ENCODE results near the gene SSH2. TPM values are rescaled to one million over a fixed set of nuclear protein-coding genes. Genes with fewer than 3 reads are reported as not detected.
A peak's percentile ranks its signal among the peaks of the same experiment; 100 is the strongest.

Gene SSH2
- total and polyA plus RNA-seq, 8 donors = 23.5 to 85.5 (median 24.1) TPM

GRCh38 chr17:29699283-29699682 is 230.7 kb downstream of the SSH2 start:
- Histone ChIP-seq H3K27ac (peak overlapping the region; percentile 30 to 70), H3K4me1 (peaks cover 0 to 66% of the 10 kb centered on the region in 2 donors), H3K36me3 (peaks cover 0 to 51% of the 10 kb centered on the region in 2 donors), H3K4me3 (no peak overlapping the region), H3K9me3 (no peaks in the 10 kb centered on the region), H3K27me3 (no peaks in the 10 kb centered on the region)
- no peak for TF ChIP-seq CTCF (IDR thresholded peaks at IDR 0.05)
- intact Hi-C loops (cut with DNase I) = no loop called here
- no peak for ATAC-seq
- DNase-seq = no peak

- Histone ChIP-seq H3K4me3 (no peak overlapping the region), H3K4me1 (peaks cover 0 to 66% of the 10 kb centered on the region in 2 donors), H3K36me3 (peaks cover 0 to 56% of the 10 kb centered on the region in 2 donors), H3K27ac (peak overlapping the region; percentile 30 to 70), H3K9me3 (no peaks in the 10 kb centered on the region), H3K27me3 (no peaks in the 10 kb centered on the region)
- no peak for TF ChIP-seq CTCF (IDR thresholded peaks at IDR 0.05)
- intact Hi-C loops (cut with DNase I) = no loop called here
- ATAC-seq = no peak
- DNase-seq = no peak
Observed at GRCh38 chr17:29698837-29699236, 231.2 kb downstream of the SSH2 start.

GRCh38 chr17:29698019-29698777 is 231.8 kb downstream of the SSH2 start:
- Histone ChIP-seq H3K4me1 (peaks cover 0 to 66% of the 10 kb centered on the region in 2 donors), H3K27me3 (no peaks in the 10 kb centered on the region), H3K9me3 (no peaks in the 10 kb centered on the region), H3K4me3 (no peak overlapping the region), H3K27ac (peak overlapping the region in 1 of 2 donors; percentile 70), H3K36me3 (peaks cover 0 to 62% of the 10 kb centered on the region in 2 donors)
- DNase-seq (no peak), ATAC-seq (no peak)
- intact Hi-C loops (cut with DNase I) = no loop called here
- TF ChIP-seq CTCF (IDR thresholded peaks at IDR 0.05) = no peak

- intact Hi-C loops (cut with DNase I) = no loop called here
- H3K4me1 ChIP-seq = peaks cover 0 to 70% of the 10 kb centered on the region in 2 donors
- H3K27me3 ChIP-seq = no peaks in the 10 kb centered on the region
- no peak overlapping the region for H3K4me3 ChIP-seq
- H3K9me3 ChIP-seq = no peaks in the 10 kb centered on the region
- peaks cover 0 to 60% of the 10 kb centered on the region in 2 donors for H3K36me3 ChIP-seq
- H3K27ac ChIP-seq = peak overlapping the region in 1 of 2 donors; percentile 25
- no peak for ATAC-seq
- no peak for TF ChIP-seq CTCF (IDR thresholded peaks at IDR 0.05)
- no peak for DNase-seq
Observed at GRCh38 chr17:29697371-29697770, 232.7 kb downstream of the SSH2 start.

- Histone ChIP-seq H3K4me3 (no peak overlapping the region), H3K4me1 (peaks cover 0 to 82% of the 10 kb centered on the region in 2 donors), H3K9me3 (no peaks in the 10 kb centered on the region), H3K27ac (peak overlapping the region in 1 of 2 donors; percentile 65), H3K36me3 (peaks cover 0 to 39% of the 10 kb centered on the region in 2 donors), H3K27me3 (no peaks in the 10 kb centered on the region)
- no peak for TF ChIP-seq CTCF (IDR thresholded peaks at IDR 0.05)
- no peak for DNase-seq
- ATAC-seq = no peak
- intact Hi-C loops (cut with DNase I) = no loop called here
Observed at GRCh38 chr17:29694918-29695563, 235.0 kb downstream of the SSH2 start.
